ENCODE data around the gene NOTUM.
"Not testable (repeated sequence)": the region's sequence is repeated elsewhere in the genome, so short reads cannot be mapped to it uniquely, and the experiment has no call there.

DNA sequence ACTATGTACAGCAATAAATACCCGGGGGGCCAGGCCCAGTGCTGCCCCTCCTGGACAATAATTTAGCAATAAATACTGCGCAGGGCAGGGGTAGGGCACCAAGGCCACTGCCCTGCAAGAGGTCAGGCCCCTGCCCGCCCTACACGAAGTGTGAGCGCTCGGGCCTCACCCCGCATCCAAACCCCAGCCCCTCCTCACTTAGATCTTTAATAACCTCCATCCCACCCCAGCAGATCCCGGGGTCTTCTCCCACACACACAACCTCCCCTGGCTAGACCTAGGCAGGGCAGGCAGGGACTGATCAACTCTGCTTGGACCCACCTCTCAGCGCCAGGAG lies 42.7 kb downstream of the NOTUM start:
- TF ChIP-seq FOXM1 (IDR thresholded peaks at IDR 0.05; ENCODE audit: borderline replicate concordance); HDGF (IDR thresholded peaks at IDR 0.05; ENCODE audit: borderline replicate concordance); FOXK2 (IDR thresholded peaks at IDR 0.05); ELF4 (IDR thresholded peaks at IDR 0.05); LEF1 (IDR thresholded peaks at IDR 0.05; ENCODE audit: borderline replicate concordance); SUZ12 (IDR thresholded peaks at IDR 0.05); ZNF384 (IDR thresholded peaks at IDR 0.05): not testable (repeated sequence)
